Sigmoid colon (tissue), 7 donors: ENCODE measurements around the gene ZFTA. TPM values are rescaled to one million over a fixed set of nuclear protein-coding genes. Genes with fewer than 3 reads are reported as not detected.

Experiments
- DNase-seq: peaks from one replicate; pipeline ENCODE4 v3.0.0-alpha.2; 2019
- H3K27ac ChIP-seq, 4 donors: fragments of 200-600 bp; sonication (generic); one replicate each; pipeline ENCODE4 v1.5.1; 2016 to 2019; ENCODE audit warnings: mild to moderate bottlenecking in 1 of 4
- H3K27me3 ChIP-seq, 3 donors: fragments of 200-600 bp; sonication (generic); one replicate each; pipeline ENCODE4 v1.5.1; 2019; ENCODE audit warnings: mild to moderate bottlenecking in 1 of 3
- H3K36me3 ChIP-seq, 4 donors: fragments of 200-600 bp; sonication (generic); one replicate each; pipeline ENCODE4 v1.5.1; 2016 to 2019
- H3K4me1 ChIP-seq, 4 donors: fragments of 200-600 bp; sonication (generic); one replicate each; pipeline ENCODE4 v1.5.1; 2017 to 2019
- H3K4me3 ChIP-seq, 4 donors: fragments of 200-600 bp; sonication (generic); one replicate each; pipeline ENCODE4 v1.5.1; 2017 to 2019; ENCODE audit warnings: mild to moderate bottlenecking in 2 of 4, moderate library complexity in 1 of 4
- H3K9me3 ChIP-seq, 4 donors: fragments of 200-600 bp in 3 of 4; sonication (generic) in 3 of 4; one replicate each; pipeline versions ENCODE4 v1.5.1 to v1.6.1; 2013 to 2019
- CTCF ChIP-seq, 4 experiments: fragments of 450-650 bp in 3 of 4; fragments of 200-600 bp in 1 of 4; IDR thresholded peaks; one replicate each; pipeline ENCODE4 v1.5.1; 2016 to 2019; ENCODE audit warnings: antibody characterized with exemption in 4 of 4, mild to moderate bottlenecking in 3 of 4, moderate library complexity in 2 of 4
- EP300 ChIP-seq, 4 donors: sonication (generic); formaldehyde crosslinking; IDR thresholded peaks; one replicate each; pipeline ENCODE4 v1.6.1; 2017; ENCODE audit warnings: antibody characterized with exemption in 4 of 4
- POLR2A ChIP-seq, 2 donors: fragments of 450-650 bp; IDR thresholded peaks; one replicate each; pipeline ENCODE4 v1.6.1; 2016; ENCODE audit warnings: antibody characterized with exemption in 2 of 2, mild to moderate bottlenecking in 2 of 2, moderate library complexity in 2 of 2
- POLR2AphosphoS5 ChIP-seq, 4 donors: sonication (generic); formaldehyde crosslinking; IDR thresholded peaks; one replicate each; pipeline ENCODE4 v1.6.1; 2017; ENCODE audit warnings: antibody characterized with exemption in 4 of 4
- WGBS, 2 donors: extraction: QIAGEN DNeasy Blood & Tissue Kit; methylation state at CpG; one replicate each; pipeline ENCODE4 v1.1.7; 2013; 5-methylcytosine and 5-hydroxymethylcytosine counted together
- intact Hi-C: fragments of 100-400 bp; cut with DNase I; formaldehyde crosslinking; loops from one replicate; pipeline ENCODE4 v1.15.1; 2023
- polyA plus RNA-seq, 3 donors: library from polyadenylated mRNA; stranded (reverse); fragments of 200-250 nt; gene quantifications; one replicate each; pipeline ENCODE4 v1.2.3, GENCODE V29; 2013
- total RNA-seq, 4 donors: library from RNA; depleted of rRNA; stranded (reverse); fragments of >200 nt; gene quantifications; one replicate each; pipeline ENCODE4 v1.1.0, GENCODE V29; 2016
- donor health status: healthy with polysubstance abuse.
- donor health status: Bipolar disorder and iron deficiency.
- donor health status: healthy.

Gene ZFTA
- total and polyA plus RNA-seq, 7 donors, result 0.69 to 20.4 (median 11.1) TPM

- no peaks in the 10 kb centered on the region for H3K9me3 ChIP-seq
- H3K27me3 ChIP-seq, result no peaks in the 10 kb centered on the region
- no peak for TF ChIP-seq CTCF (IDR thresholded peaks at IDR 0.05)
- TF ChIP-seq POLR2A (IDR thresholded peaks at IDR 0.05), result no peak
- no peak for TF ChIP-seq POLR2AphosphoS5 (IDR thresholded peaks at IDR 0.05)
- no peak for TF ChIP-seq EP300 (IDR thresholded peaks at IDR 0.05)
- DNase-seq, result no peak
- no peak overlapping the region for H3K27ac ChIP-seq
- H3K36me3 ChIP-seq, result no peaks in the 10 kb centered on the region
- H3K4me3 ChIP-seq, result no peak overlapping the region
- intact Hi-C loops, result loop anchor here (1.0 to 5.0 kb wide), 3 partner anchors 67 to 260 kb away; no protein-coding TSS in a partner anchor
- peaks cover 0 to 10% (median 4%) of the 10 kb centered on the region in 4 donors for H3K4me1 ChIP-seq
- 49 to 78% methylated on average over 1 of the region's 1 CpG for WGBS, 2 donors
These were observed 30.9 kb downstream of the ZFTA start for GRCh38 chr11:63737718-63738117.

- Histone ChIP-seq H3K36me3 (no peaks in the 10 kb centered on the region), H3K4me1 (peaks cover 0 to 10% (median 4%) of the 10 kb centered on the region in 4 donors), H3K9me3 (no peaks in the 10 kb centered on the region), H3K4me3 (no peak overlapping the region), H3K27ac (no peak overlapping the region), H3K27me3 (no peaks in the 10 kb centered on the region)
- intact Hi-C loops, result loop anchor here (5.0 kb wide), 1 partner anchor 260 kb away; no protein-coding TSS in a partner anchor
- 97 to 98% methylated on average over 4 of the region's 4 CpGs for WGBS, 2 donors
- no peak for DNase-seq
- no peak for TF ChIP-seq POLR2A (IDR thresholded peaks at IDR 0.05)
- no peak for TF ChIP-seq POLR2AphosphoS5 (IDR thresholded peaks at IDR 0.05)
- no peak for TF ChIP-seq EP300 (IDR thresholded peaks at IDR 0.05)
These were observed 31.7 kb downstream of the ZFTA start for GRCh38 chr11:63736864-63737263.

- no peak for DNase-seq
- intact Hi-C loops, result no loop called here
- H3K27me3 ChIP-seq, result no peaks in the 10 kb centered on the region
- TF ChIP-seq POLR2A (IDR thresholded peaks at IDR 0.05) (no peak), POLR2AphosphoS5 (IDR thresholded peaks at IDR 0.05) (no peak), CTCF (IDR thresholded peaks at IDR 0.05) (no peak), EP300 (IDR thresholded peaks at IDR 0.05) (no peak)
- H3K4me1 ChIP-seq, result no peaks in the 10 kb centered on the region
- H3K27ac ChIP-seq, result no peak overlapping the region
- no peak overlapping the region for H3K4me3 ChIP-seq
- H3K9me3 ChIP-seq, result no peaks in the 10 kb centered on the region
- no peaks in the 10 kb centered on the region for H3K36me3 ChIP-seq
- WGBS, 2 donors, result 82 to 91% methylated on average over 3 of the region's 3 CpGs
These were observed 39.2 kb downstream of the ZFTA start for GRCh38 chr11:63729326-63729725.

- WGBS, 2 donors, result 94 to 97% methylated on average over 3 of the region's 3 CpGs
- Histone ChIP-seq H3K4me1 (peaks cover 0 to 5% (median 0%) of the 10 kb centered on the region in 4 donors), H3K4me3 (no peak overlapping the region), H3K27ac (no peak overlapping the region), H3K27me3 (no peaks in the 10 kb centered on the region), H3K9me3 (no peaks in the 10 kb centered on the region), H3K36me3 (no peaks in the 10 kb centered on the region)
- intact Hi-C loops, result no loop called here
- no peak for TF ChIP-seq EP300 (IDR thresholded peaks at IDR 0.05)
- TF ChIP-seq POLR2A (IDR thresholded peaks at IDR 0.05), result no peak
- no peak for TF ChIP-seq POLR2AphosphoS5 (IDR thresholded peaks at IDR 0.05)
- no peak for TF ChIP-seq CTCF (IDR thresholded peaks at IDR 0.05)
- no peak for DNase-seq
These were observed 48.0 kb downstream of the ZFTA start for GRCh38 chr11:63720611-63721010.

- Histone ChIP-seq H3K4me3 (no peak overlapping the region), H3K27ac (no peak overlapping the region), H3K36me3 (no peaks in the 10 kb centered on the region), H3K4me1 (peaks cover 0 to 5% (median 0%) of the 10 kb centered on the region in 4 donors), H3K9me3 (no peaks in the 10 kb centered on the region), H3K27me3 (no peaks in the 10 kb centered on the region)
- intact Hi-C loops, result no loop called here
- TF ChIP-seq EP300 (IDR thresholded peaks at IDR 0.05), result no peak
- no peak for TF ChIP-seq POLR2AphosphoS5 (IDR thresholded peaks at IDR 0.05)
- no peak for TF ChIP-seq POLR2A (IDR thresholded peaks at IDR 0.05)
- TF ChIP-seq CTCF (IDR thresholded peaks at IDR 0.05), result no peak
- WGBS, 2 donors, result 94% methylated on average over 2 of the region's 2 CpGs
- no peak for DNase-seq
These were observed 48.6 kb downstream of the ZFTA start for GRCh38 chr11:63719987-63720386.
